Prostate gland (tissue), 2 donors: ENCODE measurements around the gene RASSF5.
A peak's percentile ranks its signal among the peaks of the same experiment; 100 is the strongest.

Experiments used
- CTCF ChIP-seq, 4 experiments: fragments of 200-600 bp in 2 of 4; fragments of 450-650 bp in 2 of 4; sonication (generic) in 2 of 4; IDR thresholded peaks; 1 replicate in 3 of 4; 2 replicates in 1 of 4; pipeline ENCODE4 v1.5.1; 2016 to 2019; ENCODE audit warnings: antibody characterized with exemption in 4 of 4, mild to moderate bottlenecking in 2 of 4, moderate library complexity in 2 of 4
- POLR2A ChIP-seq: fragments of 450-650 bp; IDR thresholded peaks from one replicate; pipeline ENCODE4 v1.6.1; 2016; ENCODE audit warnings: antibody characterized with exemption, mild to moderate bottlenecking

DNA sequence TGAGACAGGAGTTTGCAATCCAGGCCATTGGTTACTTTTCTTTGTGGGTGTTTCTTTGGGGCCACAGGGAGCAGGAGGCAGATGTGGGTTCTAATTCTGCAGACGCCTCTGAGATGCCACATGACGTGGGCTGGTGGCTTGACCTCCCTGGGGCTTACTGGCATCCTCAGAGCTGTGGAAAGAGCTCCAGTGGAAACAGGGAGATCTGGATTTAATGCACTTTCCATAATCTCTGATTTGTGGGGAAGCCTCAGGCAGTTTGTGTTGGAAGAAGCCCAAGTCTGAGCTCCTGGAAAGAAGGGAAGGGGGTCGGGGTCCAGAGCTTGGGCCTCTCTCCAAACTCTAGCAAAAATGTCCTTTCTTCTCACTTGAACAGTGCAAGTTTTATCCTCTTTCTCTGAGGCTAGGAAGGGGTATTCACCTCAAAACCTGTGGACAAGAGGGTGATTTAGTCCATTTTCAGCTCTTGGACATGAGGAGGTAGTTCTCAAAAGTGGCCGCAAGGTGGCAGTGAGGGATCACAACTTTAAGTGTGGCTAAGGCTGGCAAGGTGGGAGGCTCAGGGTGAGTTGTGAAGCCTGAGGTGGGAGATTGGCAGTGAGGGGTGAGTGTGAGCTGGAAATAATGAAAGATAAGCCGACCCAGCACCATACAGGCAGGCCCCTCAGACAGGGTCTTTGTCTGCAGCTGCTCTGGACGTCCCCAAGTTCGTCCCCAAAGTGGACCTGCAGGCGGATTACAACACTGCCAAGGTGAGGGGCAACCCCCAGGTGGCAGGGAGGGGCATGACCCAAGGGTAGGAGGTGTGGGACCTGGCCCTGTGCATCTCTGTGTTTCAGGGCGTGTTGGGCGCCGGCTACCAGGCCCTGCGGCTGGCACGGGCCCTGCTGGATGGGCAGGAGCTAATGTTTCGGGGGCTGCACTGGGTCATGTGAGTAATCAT is 27.9 kb upstream of the RASSF5 start:
- TF ChIP-seq CTCF (IDR thresholded peaks at IDR 0.05) (peak; percentile 61 to 77 (median 72)), POLR2A (no peak)
